ENCODE results near the gene KIF1C. TPM values are rescaled to one million over a fixed set of nuclear protein-coding genes. Genes with fewer than 3 reads are reported as not detected.
A peak's percentile ranks its signal among the peaks of the same experiment; 100 is the strongest.
"Not testable (repeated sequence)": the region's sequence is repeated elsewhere in the genome, so short reads cannot be mapped to it uniquely, and the experiment has no call there.

The KIF1C gene
- total RNA-seq, 2 experiments from 2014 or later, result 49.9 to 51.1 TPM

DNA sequence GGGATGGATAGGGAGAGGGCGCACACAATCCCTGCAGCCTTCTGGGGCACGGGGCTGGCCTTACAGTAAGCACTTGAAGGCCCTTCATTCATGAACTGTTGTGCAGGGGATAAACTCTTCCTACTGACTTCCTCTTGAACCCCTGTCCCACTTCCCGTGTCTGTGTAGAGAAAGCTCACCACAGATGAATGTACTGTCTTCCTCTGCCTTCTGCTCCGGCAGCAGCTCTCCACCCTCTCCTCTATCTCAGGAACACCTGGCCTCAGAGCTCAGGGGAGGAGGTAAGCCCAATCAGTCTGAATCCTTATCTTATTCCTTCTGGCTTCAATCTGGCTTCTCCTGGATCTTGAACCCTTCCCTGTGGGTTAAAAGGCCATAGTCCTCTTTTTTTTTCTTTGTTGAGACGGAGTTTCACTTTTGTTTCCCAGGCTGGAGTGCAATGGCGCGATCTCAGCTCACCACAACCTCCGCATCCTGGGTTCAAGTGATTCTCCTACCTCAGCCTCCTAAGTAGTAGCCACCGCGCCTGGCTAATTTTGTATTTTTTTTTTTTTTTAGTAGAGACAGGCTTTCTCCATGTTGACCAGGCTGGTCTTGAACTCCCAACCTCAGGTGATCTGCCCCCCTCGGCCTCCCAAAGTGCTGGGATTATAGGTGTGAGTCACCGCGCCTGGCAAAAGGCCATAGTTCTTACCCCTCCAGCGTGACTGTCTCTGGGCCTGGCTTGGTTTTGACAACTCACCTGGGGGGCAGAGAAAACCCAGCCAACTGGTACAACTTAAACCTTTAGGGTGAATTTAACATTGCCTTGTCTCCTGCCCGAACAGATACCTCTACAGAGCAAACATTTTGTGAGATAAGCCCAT, 44.6 kb downstream of the KIF1C start:
- Mint-ChIP-seq H3K36me3 (peaks cover 3% of the 10 kb centered on the region), H3K4me1 (peaks cover 21% of the 10 kb centered on the region), H3K27me3 (no peaks in the 10 kb centered on the region), H3K27ac (peak overlapping the region; percentile 78), H3K4me3 (peak overlapping the region; percentile 67), H3K9me3 (no peaks in the 10 kb centered on the region)
- DNase-seq, result no peak

DNA sequence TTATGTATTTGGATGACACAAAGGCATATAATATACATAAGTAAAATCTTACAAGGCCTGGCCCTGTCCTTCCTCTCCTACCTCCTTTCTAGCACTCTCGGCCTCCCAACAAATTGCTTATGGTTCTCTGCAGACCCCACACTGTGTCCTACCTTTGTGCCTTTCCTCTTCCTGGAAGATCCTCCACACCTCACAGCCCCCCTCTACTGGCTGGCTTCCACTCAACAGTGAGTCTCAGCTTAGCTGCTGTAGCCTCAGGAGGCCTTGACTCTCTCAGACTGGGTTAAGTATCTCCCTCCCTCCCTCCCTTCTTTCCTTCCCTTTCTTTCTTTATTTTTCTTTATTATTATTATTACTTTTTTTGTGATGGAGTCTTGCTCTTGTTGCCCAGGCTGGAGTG, 45.8 kb downstream of the KIF1C start:
- Mint-ChIP-seq H3K4me3 (no peak overlapping the region), H3K27me3 (no peaks in the 10 kb centered on the region), H3K4me1 (peaks cover 27% of the 10 kb centered on the region), H3K36me3 (peaks cover 3% of the 10 kb centered on the region), H3K27ac (no peak overlapping the region), H3K9me3 (no peaks in the 10 kb centered on the region)
- DNase-seq, result no peak

DNA sequence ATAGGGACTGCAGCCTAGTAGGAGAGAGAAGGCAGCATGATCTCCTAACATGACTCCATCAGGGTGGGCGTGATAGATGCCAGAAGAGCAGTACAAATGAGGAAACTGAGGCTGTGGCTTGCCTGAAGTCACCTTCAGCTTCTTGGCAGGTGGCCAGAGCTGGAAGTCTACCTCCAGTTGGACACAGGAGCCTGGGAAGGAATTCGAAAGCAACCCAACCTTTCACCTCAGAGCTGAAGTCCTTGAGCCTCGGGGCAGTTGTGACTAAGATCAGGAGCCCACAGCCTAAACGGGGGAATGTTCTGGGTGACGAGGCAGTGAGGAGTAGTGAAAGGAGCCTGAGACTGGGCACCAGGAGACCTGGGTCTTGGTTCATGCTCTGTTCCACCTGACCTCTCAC, 46.9 kb downstream of the KIF1C start:
- H3K27me3 Mint-ChIP-seq, result no peaks in the 10 kb centered on the region
- no peak overlapping the region for H3K27ac Mint-ChIP-seq
- DNase-seq, result no peak
- peaks cover 3% of the 10 kb centered on the region for H3K36me3 Mint-ChIP-seq
- no peak overlapping the region for H3K4me3 Mint-ChIP-seq
- peaks cover 34% of the 10 kb centered on the region for H3K4me1 Mint-ChIP-seq
- no peaks in the 10 kb centered on the region for H3K9me3 Mint-ChIP-seq

DNA sequence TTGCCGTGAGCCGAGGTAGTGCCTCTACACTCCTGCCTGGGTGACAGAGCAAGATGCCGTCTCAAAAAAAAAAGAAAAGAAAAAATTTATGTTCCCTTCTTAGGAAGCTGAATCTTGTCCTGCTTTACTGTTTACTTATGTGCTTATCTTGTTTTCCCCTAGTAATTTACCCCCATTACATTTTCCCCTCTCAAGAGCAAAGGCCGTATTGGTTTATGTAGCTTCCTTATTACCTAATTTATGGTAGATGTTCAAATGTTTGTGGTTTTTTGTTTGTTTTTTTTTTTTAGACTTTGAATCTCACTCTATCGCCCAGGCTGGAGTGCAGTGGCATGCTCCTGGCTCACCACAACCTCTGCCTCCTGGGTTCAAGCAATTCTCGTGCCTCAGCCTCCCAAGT, 47.7 kb downstream of the KIF1C start:
- Mint-ChIP-seq H3K4me1 (peaks cover 36% of the 10 kb centered on the region), H3K27me3 (no peaks in the 10 kb centered on the region), H3K36me3 (peaks cover 3% of the 10 kb centered on the region), H3K9me3 (no peaks in the 10 kb centered on the region), H3K27ac (no peak overlapping the region), H3K4me3 (no peak overlapping the region)
- no peak for DNase-seq

DNA sequence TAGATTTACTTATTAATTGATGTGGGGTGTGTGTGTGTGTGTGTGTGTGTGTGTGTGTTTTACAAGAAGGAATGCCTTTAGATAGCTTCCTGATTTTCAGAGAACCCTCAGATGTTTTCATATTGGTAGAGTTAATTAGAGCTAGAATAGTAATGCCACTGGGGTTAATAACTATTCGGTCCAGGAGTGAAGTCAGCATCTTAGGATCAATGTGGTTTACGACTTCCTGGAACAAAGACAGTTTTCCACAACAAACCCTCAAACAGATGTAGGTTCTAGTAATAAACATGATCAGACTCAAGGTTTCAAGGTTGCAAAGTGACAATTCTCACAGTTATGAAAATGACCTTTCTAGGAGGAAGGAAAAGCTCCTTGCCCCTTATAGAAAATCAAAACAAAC, 49.7 kb downstream of the KIF1C start:
- Mint-ChIP-seq H3K9me3 (no peaks in the 10 kb centered on the region), H3K4me3 (no peak overlapping the region), H3K36me3 (no peaks in the 10 kb centered on the region), H3K27ac (peak overlapping the region; percentile 35), H3K4me1 (peaks cover 29% of the 10 kb centered on the region), H3K27me3 (no peaks in the 10 kb centered on the region)
- DNase-seq, result no peak

DNA sequence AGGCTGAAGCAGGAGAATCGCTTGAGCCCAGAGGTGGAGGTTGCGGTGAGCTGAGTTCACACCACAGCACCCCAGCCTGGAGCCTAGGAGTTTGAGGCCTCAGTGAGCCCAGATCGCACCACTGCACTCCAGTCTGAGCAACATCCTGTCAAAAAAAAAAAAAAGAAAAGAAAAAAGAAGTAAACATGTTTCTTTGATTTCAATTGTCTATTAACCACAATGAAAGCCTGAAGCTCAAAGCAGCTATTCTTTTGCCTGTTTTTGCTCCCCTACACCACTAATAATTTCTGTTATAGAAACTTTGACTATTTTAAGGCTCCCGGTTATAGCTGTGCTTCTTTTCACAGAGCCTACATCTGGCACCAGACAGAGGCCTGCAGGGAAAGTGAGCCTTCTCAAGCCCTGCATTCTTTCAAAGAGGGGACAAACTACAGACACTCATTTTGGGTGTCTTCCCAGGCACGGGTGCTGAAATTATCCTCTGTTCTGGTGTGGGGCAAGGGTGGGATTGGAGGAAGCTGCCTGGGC, 51.6 kb downstream of the KIF1C start:
- no peaks in the 10 kb centered on the region for H3K36me3 Mint-ChIP-seq
- no peak overlapping the region for H3K4me3 Mint-ChIP-seq
- DNase-seq, result no peak
- H3K27me3 Mint-ChIP-seq, result no peaks in the 10 kb centered on the region
- peaks cover 25% of the 10 kb centered on the region for H3K4me1 Mint-ChIP-seq
- peak overlapping the region; percentile 75 for H3K27ac Mint-ChIP-seq
- H3K9me3 Mint-ChIP-seq, result no peaks in the 10 kb centered on the region

DNA sequence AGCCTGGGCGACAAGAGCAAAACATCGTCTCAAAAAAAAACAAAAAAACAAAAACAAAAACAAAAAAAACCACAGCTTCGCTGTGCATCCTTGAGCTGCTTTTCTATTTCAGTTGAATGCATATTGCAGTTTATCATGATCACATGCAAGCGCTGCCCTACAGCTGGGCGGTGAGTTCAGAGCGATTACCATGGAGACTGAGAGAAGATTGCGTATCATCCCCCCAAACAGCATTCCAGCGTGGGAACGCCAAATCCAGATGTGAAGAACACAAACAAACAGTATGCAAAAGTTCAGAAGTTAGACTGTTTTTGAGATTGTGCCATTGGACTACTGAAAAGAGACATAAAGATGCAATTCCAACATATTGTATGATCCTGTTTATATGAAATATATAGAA, 52.5 kb downstream of the KIF1C start:
- Mint-ChIP-seq H3K27me3 (no peaks in the 10 kb centered on the region), H3K36me3 (no peaks in the 10 kb centered on the region), H3K4me1 (peaks cover 22% of the 10 kb centered on the region), H3K27ac (no peak overlapping the region), H3K9me3 (no peaks in the 10 kb centered on the region), H3K4me3 (no peak overlapping the region)
- no peak for DNase-seq

DNA sequence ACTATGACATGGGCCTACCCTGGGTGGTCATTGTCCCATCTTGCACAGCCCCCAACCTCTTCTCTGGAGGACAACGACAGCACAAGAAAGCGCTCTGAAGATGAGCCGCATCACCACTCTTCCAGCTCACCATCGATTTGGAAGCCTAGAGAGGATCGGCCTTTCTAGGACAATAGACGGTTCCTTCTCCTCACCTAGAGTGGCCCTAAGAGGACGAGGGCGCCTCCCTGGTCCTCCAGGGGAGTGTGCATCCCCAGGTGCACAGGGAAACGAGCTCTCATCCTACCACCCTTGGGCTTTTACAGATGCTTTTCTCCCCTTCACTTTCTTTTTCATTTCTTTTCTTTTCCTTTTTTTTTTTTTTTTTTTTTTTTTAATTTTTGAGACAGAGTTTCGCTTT, 57.8 kb downstream of the KIF1C start:
- DNase-seq, result no peak
- H3K27me3 Mint-ChIP-seq, result no peaks in the 10 kb centered on the region
- H3K27ac Mint-ChIP-seq, result no peak overlapping the region
- H3K4me1 Mint-ChIP-seq, result no peaks in the 10 kb centered on the region
- no peaks in the 10 kb centered on the region for H3K9me3 Mint-ChIP-seq
- no peaks in the 10 kb centered on the region for H3K36me3 Mint-ChIP-seq
- no peak overlapping the region for H3K4me3 Mint-ChIP-seq

DNA sequence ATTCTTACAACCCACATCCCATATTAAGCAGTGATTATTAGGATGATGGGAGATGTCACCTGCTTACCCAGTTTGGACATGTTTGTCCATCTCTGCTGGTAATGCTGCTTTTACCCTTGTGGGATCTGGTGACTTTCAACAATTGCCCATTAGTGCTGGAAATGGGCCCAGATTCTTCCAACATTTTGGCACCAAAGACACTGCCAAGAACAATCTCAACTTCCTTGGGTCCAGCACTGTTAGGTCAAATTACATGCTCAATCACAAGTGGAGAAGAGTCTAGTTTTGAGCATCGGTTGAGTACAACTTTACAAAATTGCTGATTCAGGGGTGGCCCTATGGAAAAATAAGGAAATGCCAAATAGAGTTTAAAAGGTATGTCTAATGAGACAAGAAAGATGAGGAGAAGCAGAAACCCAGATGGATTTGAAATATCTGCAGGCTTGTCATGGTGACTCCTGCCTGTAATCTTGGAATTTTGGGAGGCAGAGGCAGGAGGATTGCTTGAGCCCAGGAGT, 67.5 kb downstream of the KIF1C start:
- no peaks in the 10 kb centered on the region for H3K9me3 Mint-ChIP-seq
- peaks cover 2% of the 10 kb centered on the region for H3K4me1 Mint-ChIP-seq
- no peak overlapping the region for H3K4me3 Mint-ChIP-seq
- no peaks in the 10 kb centered on the region for H3K36me3 Mint-ChIP-seq
- no peak overlapping the region for H3K27ac Mint-ChIP-seq
- peaks cover 3% of the 10 kb centered on the region for H3K27me3 Mint-ChIP-seq
- DNase-seq, result no peak

DNA sequence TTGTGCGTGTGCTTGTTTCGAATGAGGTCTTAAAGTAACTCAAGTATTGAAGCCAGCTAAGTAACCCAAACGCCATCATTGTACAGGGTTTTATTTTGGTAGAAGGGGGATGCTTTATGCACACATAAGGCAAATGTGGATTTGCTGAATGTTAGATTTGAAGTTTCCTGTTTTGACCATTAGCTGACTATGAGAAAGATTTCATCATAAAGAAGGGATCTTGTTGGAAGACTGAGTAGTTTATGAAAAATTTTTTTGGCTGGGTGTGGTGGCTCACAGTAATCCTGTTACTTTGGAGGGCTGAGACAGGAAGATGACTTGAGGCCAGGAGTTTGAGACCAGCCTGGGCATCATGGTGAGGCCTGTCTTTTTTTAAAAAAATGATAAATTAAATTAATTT, 70.5 kb downstream of the KIF1C start:
- peaks cover 1% of the 10 kb centered on the region for H3K27me3 Mint-ChIP-seq
- no peaks in the 10 kb centered on the region for H3K36me3 Mint-ChIP-seq
- H3K4me1 Mint-ChIP-seq, result no peaks in the 10 kb centered on the region
- no peak overlapping the region for H3K27ac Mint-ChIP-seq
- H3K9me3 Mint-ChIP-seq, result no peaks in the 10 kb centered on the region
- H3K4me3 Mint-ChIP-seq, result no peak overlapping the region
- DNase-seq, result no peak

DNA sequence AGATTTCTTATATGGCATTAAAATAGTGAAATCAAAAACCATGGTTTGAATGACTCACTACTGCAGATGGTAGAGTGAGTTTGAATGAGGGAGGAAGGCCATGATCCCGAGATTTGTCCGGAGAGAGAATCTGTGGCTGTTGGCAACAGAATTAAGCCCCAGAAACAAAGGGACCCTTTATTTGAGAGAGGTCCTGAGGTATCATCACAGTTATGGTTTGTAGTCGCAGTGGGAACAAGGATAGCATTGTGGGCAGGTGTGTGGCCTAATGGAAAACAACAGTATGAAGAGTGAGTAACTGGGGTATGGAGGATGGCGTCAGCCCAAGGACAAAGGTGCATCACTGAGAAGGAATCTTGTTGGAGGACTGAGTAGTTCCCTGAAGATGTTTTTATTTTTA, 72.0 kb downstream of the KIF1C start:
- Mint-ChIP-seq H3K27me3 (no peaks in the 10 kb centered on the region), H3K36me3 (no peaks in the 10 kb centered on the region), H3K9me3 (no peaks in the 10 kb centered on the region), H3K27ac (no peak overlapping the region), H3K4me3 (no peak overlapping the region), H3K4me1 (no peaks in the 10 kb centered on the region)
- DNase-seq, result no peak

DNA sequence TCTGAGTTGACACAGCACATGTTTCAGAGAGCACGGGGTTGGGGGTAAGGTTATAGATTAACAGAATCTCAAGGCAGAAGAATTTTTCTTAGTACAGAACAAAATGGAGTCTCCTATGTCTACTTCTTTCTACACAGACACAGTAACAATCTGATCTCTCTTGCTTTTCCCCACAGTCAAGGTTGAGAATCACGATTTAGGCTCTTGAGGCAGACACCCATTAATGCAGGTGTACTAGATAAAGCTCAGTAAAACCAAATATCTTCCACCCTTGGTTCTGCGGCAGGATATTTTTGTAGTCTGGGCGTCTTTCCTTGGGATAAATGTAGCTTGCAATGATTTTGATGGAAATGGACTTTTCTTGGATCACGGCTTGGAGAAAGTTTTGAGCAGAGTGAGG, 77.7 kb downstream of the KIF1C start:
- not testable (repeated sequence) for H3K9me3 Mint-ChIP-seq, DNase-seq, H3K27ac Mint-ChIP-seq, H3K4me3 Mint-ChIP-seq, H3K27me3 Mint-ChIP-seq
- Mint-ChIP-seq H3K36me3 (peaks cover 18% of the 10 kb centered on the region), H3K4me1 (peaks cover 16% of the 10 kb centered on the region)

DNA sequence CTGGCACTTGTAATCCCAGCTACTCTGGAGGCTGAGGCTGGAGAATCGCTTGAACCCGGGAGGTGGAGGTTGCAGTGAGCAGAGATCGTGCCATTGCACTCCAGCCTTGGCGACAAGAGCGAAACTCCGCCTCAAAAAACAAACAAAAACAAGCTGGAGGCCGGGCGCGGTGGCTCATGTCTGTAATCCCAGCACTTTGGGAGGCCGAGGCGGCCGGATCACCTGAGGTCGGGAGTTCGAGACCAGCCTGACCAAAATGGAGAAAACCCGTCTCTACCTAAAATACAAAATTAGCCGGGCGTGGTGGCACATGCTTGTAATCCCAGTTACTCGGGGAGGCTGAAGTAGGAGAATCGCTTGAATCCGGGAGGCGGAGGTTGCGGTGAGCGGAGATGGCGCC, 79.5 kb downstream of the KIF1C start:
- peaks cover 23% of the 10 kb centered on the region for H3K4me1 Mint-ChIP-seq
- H3K4me3 Mint-ChIP-seq, result peak overlapping the region; percentile 79
- peak overlapping the region; percentile 96 for H3K27ac Mint-ChIP-seq
- not testable (repeated sequence) for DNase-seq, H3K27me3 Mint-ChIP-seq
- peaks cover 27% of the 10 kb centered on the region for H3K36me3 Mint-ChIP-seq
- H3K9me3 Mint-ChIP-seq, result peaks cover 12% of the 10 kb centered on the region

DNA sequence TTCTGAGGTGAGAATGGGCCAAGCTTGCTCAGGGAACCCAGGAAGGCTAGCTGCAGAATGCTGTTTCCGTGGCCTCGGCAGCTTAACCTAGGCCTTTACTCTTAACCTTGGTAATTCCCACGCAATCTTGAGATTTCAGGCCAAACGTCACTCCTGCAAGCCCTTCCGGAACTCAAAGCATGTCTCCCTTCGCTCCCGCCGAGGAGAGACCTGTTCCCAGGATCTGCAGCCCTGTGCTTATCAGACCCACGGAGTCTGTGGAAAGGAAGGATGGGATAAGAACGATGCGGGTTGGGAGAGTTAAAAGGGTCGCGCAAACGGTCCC, 80.0 kb downstream of the KIF1C start:
- H3K9me3 Mint-ChIP-seq, result peaks cover 12% of the 10 kb centered on the region
- H3K4me1 Mint-ChIP-seq, result peaks cover 23% of the 10 kb centered on the region
- peaks cover 32% of the 10 kb centered on the region for H3K36me3 Mint-ChIP-seq
- peak overlapping the region; percentile 79 for H3K4me3 Mint-ChIP-seq
- no peaks in the 10 kb centered on the region for H3K27me3 Mint-ChIP-seq
- DNase-seq, result no peak
- peak overlapping the region; percentile 96 for H3K27ac Mint-ChIP-seq

Measured in activated naive CD8-positive, alpha-beta T cell treated with anti-CD3 and anti-CD28 coated beads for 36 hours (primary cell).